Type B pancreatic cell (in vitro differentiated cells): ENCODE measurements around the gene LYST. TPM values are rescaled to one million over a fixed set of nuclear protein-coding genes. Genes with fewer than 3 reads are reported as not detected.
"Not testable (repeated sequence)": the region's sequence is repeated elsewhere in the genome, so short reads cannot be mapped to it uniquely, and the experiment has no call there.

Experiments
- DNase-seq: peaks from one replicate; pipeline ENCODE4 v3.0.0; 2021; ENCODE audit warnings: mixed read lengths; ENCODE audit not compliant: unreplicated experiment; ENCODE audit errors: extremely low spot score
- H3K27ac Mint-ChIP-seq: 2 replicates; pipeline ENCODE4 v1.8.0; 2021; ENCODE audit warnings: mild to moderate bottlenecking, mixed read lengths
- H3K27me3 Mint-ChIP-seq: 2 replicates; pipeline ENCODE4 v1.8.0; 2021; ENCODE audit warnings: mixed read lengths
- H3K36me3 Mint-ChIP-seq: 2 replicates; pipeline ENCODE4 v1.8.0; 2021; ENCODE audit warnings: mixed read lengths
- H3K4me1 Mint-ChIP-seq: one replicate; pipeline ENCODE4 v1.8.0; 2021; ENCODE audit warnings: mixed read lengths; ENCODE audit not compliant: unreplicated experiment
- H3K4me3 Mint-ChIP-seq: 2 replicates; pipeline ENCODE4 v1.8.0; 2021; ENCODE audit warnings: mild to moderate bottlenecking, mixed read lengths
- H3K9me3 Mint-ChIP-seq: 2 replicates; pipeline ENCODE4 v1.8.0; 2021; ENCODE audit warnings: mixed read lengths
- total RNA-seq: library from RNA; stranded (reverse); gene quantifications from 2 replicates; pipeline ENCODE4 v1.2.1, GENCODE V29; 2021; ENCODE audit warnings: low replicate concordance
- TF ChIP-seq, protein P1 (sequence below): fragments of 200-600 bp; sonication (generic); conservative IDR thresholded peaks from 2 replicates; pipeline ENCODE4 v1.5.0; 2021; ENCODE audit warnings: antibody characterized with exemption, mild to moderate bottlenecking

LYST gene
- total RNA-seq, 1 donor from 2014 or later: 9.7 TPM

DNA sequence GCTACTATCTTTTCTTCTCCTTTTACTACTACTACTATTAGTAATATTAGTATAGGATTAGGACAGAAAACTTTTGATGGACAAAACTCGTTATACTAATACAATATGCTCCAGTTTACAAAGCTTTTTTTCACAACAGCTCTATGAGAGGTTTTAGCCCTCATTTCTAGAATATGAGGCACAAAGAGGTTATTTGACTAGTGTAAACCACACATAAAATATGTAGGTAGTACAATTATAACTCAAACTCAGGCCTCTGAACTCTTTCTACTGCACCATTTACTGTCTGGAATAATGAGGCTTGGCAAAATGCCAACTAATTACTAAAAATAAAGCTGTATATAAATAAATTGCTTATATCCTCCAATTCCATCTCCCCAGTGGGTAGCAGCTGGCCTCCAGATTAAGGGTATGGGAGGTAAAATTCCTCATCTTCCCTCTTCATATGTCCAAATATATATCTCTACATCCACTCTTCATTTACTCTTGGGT, 99.9 kb downstream of the LYST start:
- Mint-ChIP-seq H3K27me3 (no peaks in the 10 kb centered on the region), H3K4me3 (no peak overlapping the region), H3K9me3 (no peaks in the 10 kb centered on the region), H3K4me1 (no peaks in the 10 kb centered on the region), H3K27ac (no peak overlapping the region), H3K36me3 (no peaks in the 10 kb centered on the region)
- TF ChIP-seq, protein P1, sequence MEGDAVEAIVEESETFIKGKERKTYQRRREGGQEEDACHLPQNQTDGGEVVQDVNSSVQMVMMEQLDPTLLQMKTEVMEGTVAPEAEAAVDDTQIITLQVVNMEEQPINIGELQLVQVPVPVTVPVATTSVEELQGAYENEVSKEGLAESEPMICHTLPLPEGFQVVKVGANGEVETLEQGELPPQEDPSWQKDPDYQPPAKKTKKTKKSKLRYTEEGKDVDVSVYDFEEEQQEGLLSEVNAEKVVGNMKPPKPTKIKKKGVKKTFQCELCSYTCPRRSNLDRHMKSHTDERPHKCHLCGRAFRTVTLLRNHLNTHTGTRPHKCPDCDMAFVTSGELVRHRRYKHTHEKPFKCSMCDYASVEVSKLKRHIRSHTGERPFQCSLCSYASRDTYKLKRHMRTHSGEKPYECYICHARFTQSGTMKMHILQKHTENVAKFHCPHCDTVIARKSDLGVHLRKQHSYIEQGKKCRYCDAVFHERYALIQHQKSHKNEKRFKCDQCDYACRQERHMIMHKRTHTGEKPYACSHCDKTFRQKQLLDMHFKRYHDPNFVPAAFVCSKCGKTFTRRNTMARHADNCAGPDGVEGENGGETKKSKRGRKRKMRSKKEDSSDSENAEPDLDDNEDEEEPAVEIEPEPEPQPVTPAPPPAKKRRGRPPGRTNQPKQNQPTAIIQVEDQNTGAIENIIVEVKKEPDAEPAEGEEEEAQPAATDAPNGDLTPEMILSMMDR: no peak
- no peak for DNase-seq

DNA sequence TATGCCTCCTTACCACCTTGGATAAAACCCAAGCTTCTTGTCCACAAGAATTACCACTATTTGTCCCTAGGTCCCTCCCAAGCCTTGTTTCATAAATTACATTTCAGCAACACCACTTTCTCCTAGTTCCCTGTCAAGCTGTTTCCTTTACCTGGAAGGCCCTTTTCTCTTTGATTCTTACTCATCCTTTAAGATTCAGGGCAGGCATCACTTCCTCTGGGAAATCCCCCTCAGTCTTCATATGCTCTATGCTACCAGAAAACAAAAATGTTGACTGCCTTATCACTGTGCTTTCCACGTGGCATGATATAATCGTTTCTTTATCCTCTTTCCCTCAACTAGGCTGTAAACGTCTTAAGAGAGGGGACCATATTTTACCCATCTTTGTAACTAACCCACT, 102.7 kb downstream of the LYST start:
- Mint-ChIP-seq H3K27ac (no peak overlapping the region), H3K4me3 (no peak overlapping the region), H3K4me1 (no peaks in the 10 kb centered on the region), H3K9me3 (no peaks in the 10 kb centered on the region), H3K27me3 (no peaks in the 10 kb centered on the region), H3K36me3 (no peaks in the 10 kb centered on the region)
- TF ChIP-seq, protein P1: no peak
- no peak for DNase-seq

DNA sequence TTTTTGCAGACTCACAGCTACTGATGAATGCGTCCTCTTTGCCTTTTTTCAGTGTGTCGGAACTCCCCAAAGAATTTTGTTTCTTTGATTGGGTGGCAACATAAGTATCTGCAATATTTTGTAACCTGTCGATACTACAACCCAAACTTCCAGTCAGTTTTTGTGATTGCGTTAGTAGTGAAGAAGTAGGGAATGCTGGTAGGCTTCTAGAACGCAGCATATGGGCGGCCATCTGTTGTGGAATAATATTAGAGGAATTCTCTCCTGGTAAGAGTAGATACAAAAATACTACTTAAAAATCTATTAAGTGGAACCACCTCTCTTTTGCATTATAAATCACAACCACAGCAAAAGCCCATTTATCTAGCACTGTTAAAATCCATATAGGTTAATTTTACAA, 107.4 kb downstream of the LYST start:
- H3K27ac Mint-ChIP-seq: no peak overlapping the region
- H3K4me1 Mint-ChIP-seq: no peaks in the 10 kb centered on the region
- no peak overlapping the region for H3K4me3 Mint-ChIP-seq
- TF ChIP-seq, protein P1: no peak
- no peak for DNase-seq
- H3K36me3 Mint-ChIP-seq: no peaks in the 10 kb centered on the region
- H3K27me3 Mint-ChIP-seq: no peaks in the 10 kb centered on the region
- no peaks in the 10 kb centered on the region for H3K9me3 Mint-ChIP-seq

DNA sequence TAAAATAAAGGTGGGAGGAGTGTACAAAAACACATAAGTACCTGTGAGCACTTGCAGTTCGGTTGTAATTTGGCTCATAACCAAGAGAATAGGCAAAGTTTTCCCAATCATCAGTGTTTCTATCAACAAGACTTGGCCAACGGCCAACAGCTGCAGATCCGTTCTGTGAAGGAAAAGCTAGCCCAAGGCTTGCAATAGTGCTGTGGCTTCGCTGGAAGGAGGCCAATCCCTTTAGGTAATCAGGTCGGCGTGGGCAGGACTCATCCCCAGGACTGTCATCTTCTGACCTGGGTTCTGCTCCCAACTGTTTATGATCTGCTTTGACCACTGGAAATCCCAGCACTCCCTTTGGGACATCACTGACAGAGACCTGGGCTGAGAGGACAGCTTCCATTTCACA, 107.8 kb downstream of the LYST start:
- H3K36me3 Mint-ChIP-seq: no peaks in the 10 kb centered on the region
- H3K27ac Mint-ChIP-seq: no peak overlapping the region
- no peak for DNase-seq
- no peaks in the 10 kb centered on the region for H3K4me1 Mint-ChIP-seq
- no peaks in the 10 kb centered on the region for H3K27me3 Mint-ChIP-seq
- no peaks in the 10 kb centered on the region for H3K9me3 Mint-ChIP-seq
- TF ChIP-seq, protein P1: no peak
- no peak overlapping the region for H3K4me3 Mint-ChIP-seq

DNA sequence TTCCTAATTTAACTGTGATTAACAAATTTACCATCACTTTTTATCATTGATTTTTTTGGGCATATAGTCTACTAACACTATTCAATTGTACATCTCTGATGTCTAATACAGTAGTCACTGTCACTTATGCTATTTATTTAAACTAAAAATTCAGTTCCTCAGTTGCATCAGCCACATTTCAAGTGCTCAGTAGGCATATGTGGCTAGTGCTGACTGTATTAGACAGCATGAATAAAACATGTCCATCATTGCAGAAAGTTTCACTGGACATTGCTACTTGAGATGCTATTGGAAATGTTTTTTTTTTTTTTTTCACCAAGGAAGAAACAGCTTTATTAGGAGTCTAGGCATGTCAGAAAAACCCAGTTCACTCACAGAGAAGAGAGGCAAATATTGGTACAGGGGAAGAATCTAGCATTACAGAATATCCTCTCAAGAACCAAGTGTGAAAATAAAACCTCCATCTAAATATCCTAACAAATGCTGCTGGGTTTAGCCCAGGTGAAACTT, 109.1 kb downstream of the LYST start:
- Mint-ChIP-seq H3K36me3 (no peaks in the 10 kb centered on the region), H3K4me1 (no peaks in the 10 kb centered on the region), H3K4me3 (no peak overlapping the region), H3K27ac (no peak overlapping the region), H3K27me3 (no peaks in the 10 kb centered on the region), H3K9me3 (no peaks in the 10 kb centered on the region)
- TF ChIP-seq, protein P1: no peak
- DNase-seq: no peak

DNA sequence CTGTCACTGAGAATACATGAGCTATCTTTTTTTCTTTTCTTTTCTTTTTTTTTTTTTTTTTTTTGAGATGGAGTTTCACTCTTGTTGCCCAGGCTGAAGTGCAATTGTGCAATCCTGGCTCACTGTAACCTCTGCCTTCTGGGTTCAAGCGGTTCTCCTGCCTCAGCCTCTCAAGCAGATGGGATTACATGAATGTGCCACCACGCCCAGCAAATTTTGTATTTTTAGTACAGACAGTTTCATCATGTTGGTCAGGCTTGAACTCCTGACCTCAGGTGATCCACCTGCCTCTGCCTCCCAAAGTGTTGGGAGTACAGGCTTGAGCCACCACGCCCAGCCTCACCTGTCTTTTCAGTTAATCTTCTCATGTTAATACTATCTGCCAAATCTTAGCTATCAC, 112.5 kb downstream of the LYST start:
- H3K27ac Mint-ChIP-seq, H3K4me1 Mint-ChIP-seq, H3K27me3 Mint-ChIP-seq, H3K9me3 Mint-ChIP-seq, DNase-seq, H3K4me3 Mint-ChIP-seq, H3K36me3 Mint-ChIP-seq: not testable (repeated sequence)
